GM12891 (cell line): ENCODE measurements around the gene FNDC3B.
A peak's percentile ranks its signal among the peaks of the same experiment; 100 is the strongest.

ENCODE experiments used
- DNase-seq: peaks from one replicate; pipeline ENCODE4 v3.0.0; 2011; ENCODE audit warnings: low spot score; ENCODE audit not compliant: insufficient read length
- FAIRE-seq: peaks from 2 replicates; lab custom pipeline; 2011; peaks lifted over from hg19 to GRCh38; lab: Jason Lieb, UNC
- PAX5 ChIP-seq: IDR thresholded peaks from 2 replicates; pipeline ENCODE4 v1.6.1; 2011; ENCODE audit warnings: low read length, moderate library complexity, mild to moderate bottlenecking; ENCODE audit not compliant: insufficient read depth, severe bottlenecking
- POLR2A ChIP-seq: IDR thresholded peaks from 2 replicates; pipeline ENCODE4 v1.6.1; 2011; ENCODE audit warnings: low read depth, low read length, control low read depth
- POLR2AphosphoS5 ChIP-seq: IDR thresholded peaks from 2 replicates; pipeline ENCODE4 v1.6.1; 2011; ENCODE audit warnings: low read depth, low read length, control low read depth
- POU2F2 ChIP-seq: IDR thresholded peaks from 2 replicates; pipeline ENCODE4 v1.6.1; 2011; ENCODE audit warnings: low read depth, mild to moderate bottlenecking, control low read depth, low read length, moderate library complexity
- SPI1 ChIP-seq: IDR thresholded peaks from 2 replicates; pipeline ENCODE4 v1.6.1; 2011; ENCODE audit warnings: low read depth, low read length, control low read depth
- TAF1 ChIP-seq: IDR thresholded peaks from 2 replicates; pipeline ENCODE4 v1.6.1; 2011; ENCODE audit warnings: low read depth, low read length, control low read depth

FNDC3B gene

DNA sequence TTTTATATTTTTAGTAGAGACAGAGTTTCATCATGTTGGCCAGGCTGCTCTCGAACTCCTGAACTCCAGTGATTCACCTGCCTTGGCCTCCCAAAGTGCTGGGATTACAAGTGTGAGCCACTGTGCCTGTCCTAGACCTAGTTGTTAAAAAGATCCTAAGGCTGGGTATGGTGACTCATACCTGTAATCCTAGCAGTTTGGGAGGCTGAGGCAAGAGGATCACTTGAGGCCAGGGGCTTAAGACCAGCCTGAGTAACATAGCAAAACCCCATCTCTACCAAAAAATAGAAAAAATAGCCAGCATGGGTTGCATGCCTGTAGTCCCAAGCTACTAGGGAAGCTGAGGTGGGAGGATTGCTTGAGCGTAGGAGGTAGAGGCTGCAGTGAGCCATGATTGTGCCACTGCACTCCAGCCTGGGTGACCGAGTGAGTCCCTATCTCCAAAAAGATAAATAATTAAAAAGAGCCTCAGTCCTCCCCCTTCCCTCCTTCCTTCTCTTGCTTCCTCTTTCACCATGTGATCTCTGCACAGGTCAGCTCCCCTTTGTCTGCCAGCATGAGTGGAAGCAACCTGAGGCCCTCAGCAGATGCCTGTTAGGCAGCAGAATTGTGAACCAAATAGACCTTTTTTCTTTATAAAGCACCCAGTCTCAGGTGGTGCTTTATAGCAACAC, 9.8 kb upstream of the FNDC3B start:
- FAIRE-seq, result no peak

DNA sequence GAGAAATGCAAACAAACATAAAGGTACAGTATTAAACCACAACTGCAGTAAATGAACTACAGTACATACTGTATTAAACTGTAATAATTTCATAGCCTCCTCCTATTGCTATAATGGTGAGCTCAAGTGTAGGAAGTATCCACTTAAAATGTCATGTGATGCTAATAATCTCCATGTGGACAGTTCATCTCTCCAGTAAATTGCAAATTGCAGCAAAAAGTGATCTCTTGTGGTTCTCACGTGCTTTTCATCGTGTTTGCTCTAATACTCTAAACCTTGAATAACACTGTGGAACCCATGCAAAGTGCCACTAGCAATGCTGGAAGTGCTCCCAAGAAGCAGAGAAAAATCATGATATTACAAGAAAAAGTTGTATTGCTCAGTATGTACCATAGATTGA, 9.2 kb upstream of the FNDC3B start:
- FAIRE-seq, result no peak
- TF ChIP-seq POLR2AphosphoS5, result no peak
- DNase-seq, result no peak

More for the DNA sequence above, 9.8 kb upstream of the FNDC3B start:
- DNase-seq, result no peak
- no peak for TF ChIP-seq POLR2AphosphoS5
- no peak for TF ChIP-seq PAX5
- no peak for TF ChIP-seq SPI1
- TF ChIP-seq TAF1, result no peak
- TF ChIP-seq POLR2A, result no peak
- TF ChIP-seq POU2F2, result no peak

DNA sequence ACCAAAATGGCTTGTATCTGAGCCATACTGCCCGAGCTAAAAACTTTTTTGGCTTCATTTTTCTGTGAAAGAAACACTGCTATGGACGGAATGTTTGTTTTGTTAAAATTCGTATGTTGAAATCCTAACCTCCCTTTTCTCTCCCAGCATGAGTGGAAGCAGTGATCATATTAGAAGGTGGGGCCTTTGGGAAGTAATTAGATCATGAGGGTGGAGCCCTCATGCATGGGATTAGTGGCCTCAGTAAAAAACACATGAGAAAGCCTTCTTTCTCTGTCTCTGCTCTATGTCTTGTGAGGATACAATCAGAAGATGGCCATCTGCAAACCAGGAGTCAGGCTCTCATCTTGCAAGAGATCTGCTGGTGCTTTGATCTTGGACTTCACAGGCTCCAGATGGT, 7.4 kb upstream of the FNDC3B start:
- FAIRE-seq, result no peak
- no peak for DNase-seq
- TF ChIP-seq POU2F2 (no peak), SPI1 (no peak)

- no peak for TF ChIP-seq POU2F2
- DNase-seq (no peak), FAIRE-seq (no peak)
Measured at GRCh38 chr3:172033396-172033795, 6.0 kb upstream of the FNDC3B start.

DNA sequence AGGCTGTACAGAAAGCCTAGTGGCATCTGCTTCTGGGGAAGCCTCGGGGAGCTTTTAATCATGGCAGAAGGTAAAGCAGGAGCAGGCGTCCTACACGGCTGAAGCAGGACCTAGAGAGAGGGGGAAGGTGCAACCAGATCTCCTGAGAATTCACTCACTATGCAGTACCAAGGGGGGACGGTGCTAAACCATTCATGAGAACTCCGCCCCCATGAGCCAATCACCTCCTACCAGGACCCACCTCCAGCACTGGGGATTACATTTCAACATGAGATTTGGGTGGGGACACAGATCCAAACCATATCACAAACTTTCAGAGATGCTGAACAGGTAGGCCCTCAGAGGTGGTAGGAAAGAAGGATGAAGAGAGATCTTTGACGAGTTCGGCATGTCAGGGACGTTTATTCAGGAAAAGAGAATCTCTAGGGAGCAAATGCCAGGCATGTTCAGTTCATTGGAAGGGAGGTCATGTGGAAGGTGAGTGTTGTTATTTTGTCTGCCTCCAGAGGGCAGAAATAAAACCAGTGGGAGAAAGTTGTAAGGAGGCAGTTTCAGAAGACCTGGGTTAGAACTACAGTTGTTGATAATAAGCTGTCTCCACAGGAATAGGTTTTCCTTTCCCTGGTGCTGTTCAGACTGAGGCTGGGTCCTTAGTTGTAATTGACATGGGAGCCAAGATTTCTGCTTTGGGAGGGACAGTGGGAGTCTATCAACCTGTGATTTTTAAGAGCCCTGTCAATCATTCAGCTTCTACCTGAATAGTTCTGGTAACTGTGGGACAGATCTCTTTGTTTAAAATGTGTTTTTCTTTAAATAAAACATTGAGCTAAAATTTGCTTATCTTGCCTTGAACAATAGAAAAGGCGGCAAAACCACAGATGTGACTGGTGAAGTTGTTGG, 4.3 kb upstream of the FNDC3B start:
- DNase-seq, result no peak
- TF ChIP-seq POU2F2, result no peak
- no peak for TF ChIP-seq TAF1
- TF ChIP-seq POLR2AphosphoS5, result no peak
- TF ChIP-seq POLR2A, result no peak
- no peak for FAIRE-seq

- no peak for DNase-seq
- FAIRE-seq, result no peak
- TF ChIP-seq POLR2A, result no peak
- no peak for TF ChIP-seq SPI1
- TF ChIP-seq TAF1, result no peak
- TF ChIP-seq PAX5, result no peak
- TF ChIP-seq POLR2AphosphoS5, result no peak
- TF ChIP-seq POU2F2, result no peak
Measured at GRCh38 chr3:172036541-172037215, 2.7 kb upstream of the FNDC3B start.

GRCh38 chr3:172038798-172039435, 461 bp upstream of the FNDC3B start:
- TF ChIP-seq POU2F2, result no peak
- TF ChIP-seq POLR2AphosphoS5, result no peak
- TF ChIP-seq POLR2A, result no peak
- no peak for TF ChIP-seq SPI1
- TF ChIP-seq TAF1, result no peak
- no peak for TF ChIP-seq PAX5
- FAIRE-seq (no peak), DNase-seq (no peak)

DNA sequence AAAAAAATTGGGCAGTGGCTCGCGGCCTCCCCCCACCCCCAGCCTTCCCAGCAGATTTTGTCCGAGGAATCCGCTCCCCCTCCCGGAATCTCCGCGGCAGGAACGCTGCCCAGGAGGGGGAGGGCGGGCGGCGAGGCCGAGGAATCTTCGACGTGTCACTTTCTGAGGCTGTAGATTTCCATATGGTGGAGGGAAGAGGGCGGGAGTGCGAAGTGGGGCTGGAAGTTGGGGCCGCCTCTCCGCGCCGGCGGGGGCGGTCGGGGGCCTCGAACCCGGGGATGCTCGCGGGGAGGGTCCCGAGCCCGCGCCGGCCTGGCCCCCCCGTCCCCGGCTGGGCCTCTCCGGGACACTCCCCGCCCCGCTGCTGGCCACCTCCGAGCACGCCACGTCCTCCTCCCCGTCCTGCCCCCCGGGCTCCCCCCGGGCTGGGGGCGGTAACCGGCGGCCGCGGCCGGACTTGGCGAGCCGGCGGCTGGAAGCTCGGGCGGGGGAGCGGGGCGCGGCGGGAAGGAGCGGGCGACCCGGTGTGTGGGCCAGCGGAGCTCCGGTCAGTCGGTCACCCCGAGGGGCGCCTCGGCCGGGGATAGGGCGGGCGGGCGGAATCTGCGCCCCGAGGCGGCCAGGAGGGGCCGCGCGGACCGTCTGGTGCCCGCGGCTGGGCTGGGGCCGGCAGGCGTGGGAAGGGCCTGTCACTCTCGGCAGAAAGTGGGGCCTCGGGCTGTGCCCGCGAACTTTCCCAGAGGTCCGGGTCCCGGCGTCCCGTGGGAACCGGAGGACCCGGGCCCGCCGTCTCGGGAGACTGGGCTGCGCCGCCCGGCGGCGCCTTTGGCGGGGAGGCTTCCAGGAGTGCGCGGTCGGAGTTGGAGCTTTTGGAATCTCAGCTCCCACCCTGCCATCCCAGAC, 951 bp downstream of the FNDC3B start:
- FAIRE-seq, result no peak
- no peak for TF ChIP-seq PAX5
- TF ChIP-seq POLR2A, result no peak
- no peak for TF ChIP-seq SPI1
- TF ChIP-seq POLR2AphosphoS5, result no peak
- peak; percentile 43 for DNase-seq
